ENCODE measurements around the gene EPB41L3.

EPB41L3 gene

DNA sequence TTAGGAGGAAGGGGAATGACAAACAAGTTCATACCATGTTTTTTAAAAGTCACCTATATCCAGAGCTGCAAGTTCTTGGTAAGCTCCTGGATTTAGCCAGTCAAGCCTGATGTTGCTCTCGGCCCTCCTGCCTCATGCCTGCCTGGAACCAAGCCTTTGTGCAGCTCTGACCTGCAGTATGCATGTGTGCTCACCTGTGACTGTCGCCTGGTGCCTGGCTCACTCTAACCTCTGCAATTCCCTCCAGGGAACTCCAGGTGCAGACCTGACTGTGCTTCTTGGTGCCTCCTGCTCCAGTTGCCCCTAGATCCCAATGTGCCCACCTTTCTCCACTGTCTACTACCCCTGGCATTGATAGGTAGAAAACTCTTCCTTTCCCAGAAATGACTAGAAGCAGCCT is 163.2 kb downstream of the EPB41L3 start:
- no peak for ATAC-seq
- TF ChIP-seq PATZ1 (CRISPR knock-in tag; IDR thresholded peaks at IDR 0.05; ENCODE audit: borderline replicate concordance): no peak

GRCh38 chr18:5376986-5377385 is 166.8 kb downstream of the EPB41L3 start:
- TF ChIP-seq ZNF70 (CRISPR knock-in tag; IDR thresholded peaks at IDR 0.05): no peak
- TF ChIP-seq ARNTL (CRISPR knock-in tag; IDR thresholded peaks at IDR 0.05; ENCODE audit: borderline replicate concordance, low read depth): no peak
- no peak for TF ChIP-seq ZC3H10 (CRISPR knock-in tag; IDR thresholded peaks at IDR 0.05)
- no peak for TF ChIP-seq ZFP3 (CRISPR knock-in tag; IDR thresholded peaks at IDR 0.05)
- TF ChIP-seq TOX (CRISPR knock-in tag; IDR thresholded peaks at IDR 0.05; ENCODE audit: borderline replicate concordance): no peak
- TF ChIP-seq ESRRG (CRISPR knock-in tag; IDR thresholded peaks at IDR 0.05): no peak
- TF ChIP-seq PPARA (CRISPR knock-in tag; IDR thresholded peaks at IDR 0.05; ENCODE audit: borderline replicate concordance): no peak
- TF ChIP-seq SNAI2 (CRISPR knock-in tag; IDR thresholded peaks at IDR 0.05): no peak
- no peak for TF ChIP-seq RARB (CRISPR knock-in tag; IDR thresholded peaks at IDR 0.05)
- no peak for TF ChIP-seq TCF4 (CRISPR knock-in tag; IDR thresholded peaks at IDR 0.05; ENCODE audit: borderline replicate concordance)
- TF ChIP-seq ZNF8 (CRISPR knock-in tag; IDR thresholded peaks at IDR 0.05): no peak
- TF ChIP-seq CREB5 (CRISPR knock-in tag; IDR thresholded peaks at IDR 0.05; ENCODE audit: low read depth): no peak
- no peak for TF ChIP-seq PATZ1 (CRISPR knock-in tag; IDR thresholded peaks at IDR 0.05; ENCODE audit: borderline replicate concordance)
- TF ChIP-seq ZNF565 (CRISPR knock-in tag; conservative IDR thresholded peaks at IDR 0.05; ENCODE audit: low read depth): no peak
- no peak for TF ChIP-seq GLIS3 (CRISPR knock-in tag; IDR thresholded peaks at IDR 0.05)
- no peak for ATAC-seq

DNA sequence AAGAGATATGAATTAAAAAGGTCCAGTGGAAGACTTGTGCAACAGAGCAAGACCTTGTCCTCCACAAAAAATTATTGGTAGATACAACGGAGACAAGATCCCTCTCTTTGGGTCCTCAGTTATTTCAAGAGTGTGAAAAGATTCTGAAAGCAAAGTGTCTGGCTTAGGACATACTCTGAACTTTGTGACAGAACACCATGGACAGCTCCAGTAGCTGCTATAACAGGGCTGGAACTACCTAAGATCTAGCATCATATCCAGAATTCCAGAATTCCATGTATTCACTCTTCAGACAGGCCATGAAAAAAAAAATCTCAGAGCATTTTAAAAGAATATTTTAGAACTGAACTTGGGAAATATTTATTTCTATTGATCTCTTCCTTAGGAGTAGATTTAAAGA is 173.5 kb downstream of the EPB41L3 start:
- no peak for TF ChIP-seq PPARA (CRISPR knock-in tag; IDR thresholded peaks at IDR 0.05; ENCODE audit: borderline replicate concordance)
- no peak for TF ChIP-seq CSDC2 (CRISPR knock-in tag; IDR thresholded peaks at IDR 0.05)
- TF ChIP-seq ZNF70 (CRISPR knock-in tag; IDR thresholded peaks at IDR 0.05): no peak
- no peak for TF ChIP-seq TCF4 (CRISPR knock-in tag; IDR thresholded peaks at IDR 0.05; ENCODE audit: borderline replicate concordance)
- TF ChIP-seq TOX (CRISPR knock-in tag; IDR thresholded peaks at IDR 0.05; ENCODE audit: borderline replicate concordance): no peak
- TF ChIP-seq TSHZ2 (CRISPR knock-in tag; IDR thresholded peaks at IDR 0.05): no peak
- TF ChIP-seq BACH2 (CRISPR knock-in tag; IDR thresholded peaks at IDR 0.05; ENCODE audit: borderline replicate concordance): no peak
- TF ChIP-seq, protein P1, sequence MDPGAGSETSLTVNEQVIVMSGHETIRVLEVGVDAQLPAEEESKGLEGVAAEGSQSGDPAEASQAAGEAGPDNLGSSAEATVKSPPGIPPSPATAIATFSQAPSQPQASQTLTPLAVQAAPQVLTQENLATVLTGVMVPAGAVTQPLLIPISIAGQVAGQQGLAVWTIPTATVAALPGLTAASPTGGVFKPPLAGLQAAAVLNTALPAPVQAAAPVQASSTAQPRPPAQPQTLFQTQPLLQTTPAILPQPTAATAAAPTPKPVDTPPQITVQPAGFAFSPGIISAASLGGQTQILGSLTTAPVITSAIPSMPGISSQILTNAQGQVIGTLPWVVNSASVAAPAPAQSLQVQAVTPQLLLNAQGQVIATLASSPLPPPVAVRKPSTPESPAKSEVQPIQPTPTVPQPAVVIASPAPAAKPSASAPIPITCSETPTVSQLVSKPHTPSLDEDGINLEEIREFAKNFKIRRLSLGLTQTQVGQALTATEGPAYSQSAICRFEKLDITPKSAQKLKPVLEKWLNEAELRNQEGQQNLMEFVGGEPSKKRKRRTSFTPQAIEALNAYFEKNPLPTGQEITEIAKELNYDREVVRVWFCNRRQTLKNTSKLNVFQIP (CRISPR knock-in tag; IDR thresholded peaks at IDR 0.05; ENCODE audit: borderline replicate concordance, low read depth): no peak
- no peak for TF ChIP-seq CSRNP3 (CRISPR knock-in tag; IDR thresholded peaks at IDR 0.05)
- ATAC-seq: no peak
